HG03521 (cell line): ENCODE data around the gene ALKAL2.
"Not testable (repeated sequence)": the region's sequence is repeated elsewhere in the genome, so short reads cannot be mapped to it uniquely, and the experiment has no call there.

Source experiments
- ATAC-seq: cut with Tn5 transposase; IDR thresholded peaks from one replicate; pipeline ENCODE4 v1.9.1; 2021; ENCODE audit warnings: mild to moderate bottlenecking, moderate library complexity; ENCODE audit not compliant: unreplicated experiment

ALKAL2 gene, protein sequence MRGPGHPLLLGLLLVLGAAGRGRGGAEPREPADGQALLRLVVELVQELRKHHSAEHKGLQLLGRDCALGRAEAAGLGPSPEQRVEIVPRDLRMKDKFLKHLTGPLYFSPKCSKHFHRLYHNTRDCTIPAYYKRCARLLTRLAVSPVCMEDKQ

GRCh38 chr2:287911-288757 is at the start of gene ALKAL2:
ALKAL2 (minus strand) TSS chr2:288091; CDS start chr2:287835, 256 bp downstream.
- ATAC-seq = no peak

GRCh38 chr2:336949-337348 is 49.1 kb upstream of the ALKAL2 start:
- not testable (repeated sequence) for ATAC-seq

DNA sequence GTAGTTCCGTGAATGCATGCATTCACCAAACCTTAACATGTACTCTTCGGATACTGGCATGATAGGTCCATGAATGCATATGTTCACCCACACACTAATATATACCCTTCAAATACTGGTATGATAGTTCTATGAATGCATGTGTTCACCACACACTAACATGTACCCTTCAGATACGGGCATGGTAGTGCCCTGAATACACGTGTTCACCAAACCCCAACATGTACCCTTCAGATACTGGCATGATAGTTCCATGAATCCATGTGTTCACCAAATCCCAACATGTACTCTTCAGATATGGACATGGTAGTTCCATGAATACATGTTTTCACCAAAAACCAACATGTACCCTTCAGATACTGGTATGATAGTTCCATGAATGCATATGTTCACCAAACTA is 48.5 kb upstream of the ALKAL2 start:
- ATAC-seq = no peak

DNA sequence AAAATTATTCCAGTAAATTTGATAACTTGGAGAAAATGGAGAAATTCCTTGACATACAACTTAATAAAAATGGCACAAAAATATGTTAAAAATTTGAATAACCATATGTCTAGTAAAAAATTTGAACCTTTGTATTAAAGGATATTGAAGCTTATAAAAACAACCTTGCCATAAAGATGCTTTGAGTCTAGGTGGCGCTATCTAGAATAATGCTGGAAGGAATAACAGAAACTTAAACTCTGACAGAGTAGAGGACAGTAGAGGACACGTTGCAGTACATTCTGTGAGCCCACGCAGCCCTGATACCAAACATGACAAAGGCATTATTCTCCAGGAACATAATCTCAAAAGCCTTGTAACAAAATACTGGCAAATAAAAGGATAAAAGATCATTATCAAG is 44.7 kb upstream of the ALKAL2 start:
- ATAC-seq = no peak

GRCh38 chr2:328761-329160 is 40.9 kb upstream of the ALKAL2 start:
- no peak for ATAC-seq

DNA sequence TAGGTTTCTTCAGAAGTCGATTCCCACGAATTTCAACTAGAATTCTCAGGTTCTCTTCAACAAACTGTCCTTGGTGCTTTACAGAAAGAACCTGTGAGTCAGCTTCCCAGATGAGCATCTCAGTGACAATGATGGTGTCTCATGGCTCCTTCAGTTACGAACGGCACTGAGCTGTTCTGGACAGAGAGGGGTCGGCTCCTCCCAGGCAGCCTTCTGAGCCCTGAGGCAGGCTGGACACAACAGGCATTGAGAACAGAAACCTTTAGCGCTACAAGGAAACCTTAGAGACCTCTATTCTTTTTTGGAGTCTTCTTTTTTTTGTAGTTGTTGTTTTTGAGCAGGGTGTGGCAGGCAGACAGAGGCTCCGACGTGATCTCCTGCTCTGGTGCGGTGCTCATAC is 35.1 kb upstream of the ALKAL2 start:
- no peak for ATAC-seq

GRCh38 chr2:322326-322725 is 34.4 kb upstream of the ALKAL2 start:
- ATAC-seq = no peak

DNA sequence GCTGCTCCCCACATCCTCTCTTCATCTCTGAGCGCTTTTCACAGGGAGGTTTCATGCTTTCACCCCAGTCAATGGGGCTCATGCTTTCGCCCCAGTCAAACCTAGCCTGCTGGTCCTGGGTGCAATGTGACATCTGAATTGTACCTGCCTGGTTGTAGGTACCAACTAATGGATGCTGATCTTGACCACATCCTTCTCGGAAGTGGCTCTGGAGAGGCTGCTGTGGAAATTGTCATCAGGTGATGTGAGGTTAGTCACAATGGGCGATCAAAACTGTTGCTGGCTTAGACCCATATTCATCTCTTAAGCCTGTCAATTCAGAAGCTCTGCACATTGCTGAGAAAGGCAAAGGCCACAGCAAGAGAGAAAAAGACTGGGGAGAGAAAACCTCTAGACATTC is 32.7 kb upstream of the ALKAL2 start:
- no peak for ATAC-seq

DNA sequence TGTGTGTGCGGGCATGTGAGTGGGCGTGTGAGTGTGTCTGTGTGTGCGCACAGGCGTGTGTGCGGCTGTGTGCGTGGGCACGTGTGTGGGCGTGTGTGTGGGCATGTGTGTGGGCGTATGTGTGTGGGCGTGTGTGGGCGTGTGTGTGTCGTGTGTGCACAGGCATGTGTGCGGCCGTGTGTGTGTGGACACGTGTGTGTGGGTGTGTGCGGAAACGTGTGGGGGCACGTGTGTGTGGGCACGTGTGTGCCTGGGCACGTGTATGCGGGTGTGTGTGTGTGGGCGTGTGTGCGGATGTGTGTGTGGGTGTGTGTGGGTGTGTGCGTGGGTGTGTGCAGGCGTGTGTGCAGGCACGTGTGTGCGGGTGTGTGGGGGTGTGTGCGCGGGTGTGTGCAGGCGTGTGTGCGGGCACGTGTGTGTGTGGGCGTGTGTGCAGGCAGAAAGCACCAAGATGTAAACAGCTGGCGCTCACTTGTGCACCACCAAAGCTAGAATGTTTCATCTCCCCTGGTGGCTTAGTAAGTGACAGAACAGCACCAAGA is 31.2 kb upstream of the ALKAL2 start:
- ATAC-seq = no peak

DNA sequence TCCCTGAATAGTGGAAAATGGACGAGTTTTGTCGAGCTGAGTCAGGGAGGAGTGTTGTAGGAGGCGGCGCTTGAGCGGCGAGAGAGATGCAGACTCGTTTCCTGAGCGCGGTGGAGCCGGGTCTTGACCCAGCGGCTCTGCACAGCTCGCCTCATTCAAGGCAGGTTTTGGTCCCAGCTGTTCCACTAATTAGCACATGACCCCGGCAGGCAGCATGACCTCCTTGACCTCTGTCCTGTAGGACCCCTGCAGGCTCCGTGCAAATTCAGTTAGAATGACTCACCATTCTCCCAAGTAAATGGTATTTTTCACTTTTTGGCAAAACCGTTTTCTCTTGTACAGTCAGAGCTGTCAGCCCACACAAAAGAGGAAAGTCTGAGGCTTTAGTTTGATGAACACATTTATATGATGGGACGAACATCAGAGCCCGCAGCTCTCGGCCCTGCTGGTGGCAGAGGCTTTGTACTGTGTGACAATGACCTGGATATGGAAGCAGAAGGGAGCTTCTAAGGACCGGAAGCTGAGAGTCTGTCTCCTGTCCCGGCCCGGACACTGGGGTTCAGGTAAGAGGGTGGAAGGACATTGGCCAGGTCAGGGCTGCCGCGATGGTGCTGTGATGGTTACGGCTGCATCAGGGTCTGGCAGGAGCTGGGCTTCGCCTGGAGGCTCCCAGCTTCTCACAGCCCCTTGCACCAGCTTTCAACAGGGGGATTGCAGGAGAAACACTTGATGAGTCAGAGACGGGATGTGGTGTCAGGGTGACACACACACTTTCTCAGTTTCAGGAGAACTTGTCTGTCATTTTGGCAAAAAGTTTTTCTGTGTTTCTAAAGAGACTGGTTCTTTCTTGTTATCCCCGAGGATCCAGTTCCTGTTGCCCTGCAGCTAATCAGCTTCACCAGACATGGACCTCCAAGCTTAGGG is 29.9 kb upstream of the ALKAL2 start:
- ATAC-seq = no peak

DNA sequence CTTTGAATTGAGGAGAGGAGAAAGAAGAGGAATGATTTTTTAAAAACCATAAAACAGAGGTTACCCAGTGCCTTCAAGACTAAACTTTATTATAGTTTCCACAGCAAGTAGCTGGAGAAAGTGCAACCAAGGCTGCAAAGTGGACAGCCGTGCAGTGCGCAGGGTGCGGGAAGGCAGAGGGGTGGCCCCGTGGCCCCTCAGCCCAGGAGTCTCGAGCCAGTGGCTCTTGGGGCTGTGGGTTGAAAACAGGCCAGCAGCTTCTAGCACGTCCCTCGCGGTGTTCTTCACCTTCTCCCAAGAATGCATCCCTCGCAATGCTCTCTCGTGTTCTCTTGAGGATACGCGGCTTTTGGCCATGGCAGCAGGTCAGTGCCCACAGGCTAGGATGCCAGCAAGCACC is 28.5 kb upstream of the ALKAL2 start:
- no peak for ATAC-seq

GRCh38 chr2:315925-316324 is 28.0 kb upstream of the ALKAL2 start:
- ATAC-seq = not testable (repeated sequence)

GRCh38 chr2:314561-315336 is 26.9 kb upstream of the ALKAL2 start:
- no peak for ATAC-seq

DNA sequence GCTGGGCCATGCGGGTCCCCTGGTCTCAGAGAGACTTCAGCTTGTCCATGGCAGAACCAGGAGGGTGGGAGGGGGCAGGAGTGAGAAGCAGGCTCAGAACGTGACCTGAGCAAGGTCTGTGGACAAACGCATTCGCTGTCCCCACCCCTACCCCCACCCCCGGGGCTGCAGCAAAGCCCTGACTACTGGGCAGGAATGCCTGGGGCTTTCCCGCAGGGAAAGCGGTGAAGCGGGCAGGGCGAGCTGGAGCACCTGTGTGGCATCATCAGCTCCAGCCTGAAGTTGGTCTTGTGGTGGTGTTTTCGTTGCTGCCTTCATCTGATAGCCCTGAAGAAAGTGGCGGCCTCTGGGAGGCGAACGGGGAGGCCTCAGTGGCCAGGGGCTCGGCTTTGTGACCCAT is 26.1 kb upstream of the ALKAL2 start:
- no peak for ATAC-seq

DNA sequence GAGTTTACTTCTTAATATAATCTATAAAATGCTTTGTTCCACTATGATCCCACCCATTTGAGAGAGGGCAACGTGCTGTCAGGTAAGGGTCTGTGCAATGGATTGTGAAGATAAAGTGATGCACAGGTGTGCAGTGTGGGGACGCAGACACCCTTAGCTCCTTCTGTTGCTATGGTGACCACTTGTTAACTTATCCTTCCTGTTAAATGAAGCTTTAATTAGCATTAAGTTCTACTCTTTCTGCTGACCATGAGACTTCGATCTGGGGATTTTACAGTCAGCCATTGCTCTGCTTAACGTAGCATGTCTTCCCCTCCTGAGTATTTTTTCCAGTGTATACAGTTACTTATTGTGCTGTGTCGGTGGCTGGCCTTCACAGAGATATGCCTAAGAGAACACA is 23.1 kb upstream of the ALKAL2 start:
- ATAC-seq = no peak

DNA sequence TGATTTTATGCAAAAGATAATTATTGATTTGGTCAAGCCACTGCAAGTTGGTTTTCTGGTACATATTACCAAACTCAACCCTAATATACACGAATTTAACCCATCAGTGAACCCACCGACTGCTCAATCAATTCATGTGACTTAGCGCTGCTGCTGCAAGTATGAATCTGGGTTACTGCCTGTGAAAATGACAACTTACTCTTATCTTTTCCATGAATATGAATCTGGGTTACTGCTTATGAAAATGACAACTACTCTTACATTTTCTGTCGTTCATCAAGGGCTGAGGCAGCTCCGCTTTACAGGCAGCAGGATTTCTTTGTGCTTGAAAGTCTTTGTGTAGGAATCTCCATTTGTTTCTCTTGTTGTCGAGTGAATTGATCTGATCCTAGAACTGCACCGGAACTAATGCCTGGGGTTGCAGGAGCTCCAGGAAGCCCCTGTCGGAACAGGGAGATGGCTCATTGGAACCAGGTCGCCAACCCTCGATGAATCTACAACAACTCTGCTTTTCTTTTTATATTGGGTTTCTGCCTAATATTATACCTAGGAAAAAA is 22.1 kb upstream of the ALKAL2 start:
- ATAC-seq = no peak

DNA sequence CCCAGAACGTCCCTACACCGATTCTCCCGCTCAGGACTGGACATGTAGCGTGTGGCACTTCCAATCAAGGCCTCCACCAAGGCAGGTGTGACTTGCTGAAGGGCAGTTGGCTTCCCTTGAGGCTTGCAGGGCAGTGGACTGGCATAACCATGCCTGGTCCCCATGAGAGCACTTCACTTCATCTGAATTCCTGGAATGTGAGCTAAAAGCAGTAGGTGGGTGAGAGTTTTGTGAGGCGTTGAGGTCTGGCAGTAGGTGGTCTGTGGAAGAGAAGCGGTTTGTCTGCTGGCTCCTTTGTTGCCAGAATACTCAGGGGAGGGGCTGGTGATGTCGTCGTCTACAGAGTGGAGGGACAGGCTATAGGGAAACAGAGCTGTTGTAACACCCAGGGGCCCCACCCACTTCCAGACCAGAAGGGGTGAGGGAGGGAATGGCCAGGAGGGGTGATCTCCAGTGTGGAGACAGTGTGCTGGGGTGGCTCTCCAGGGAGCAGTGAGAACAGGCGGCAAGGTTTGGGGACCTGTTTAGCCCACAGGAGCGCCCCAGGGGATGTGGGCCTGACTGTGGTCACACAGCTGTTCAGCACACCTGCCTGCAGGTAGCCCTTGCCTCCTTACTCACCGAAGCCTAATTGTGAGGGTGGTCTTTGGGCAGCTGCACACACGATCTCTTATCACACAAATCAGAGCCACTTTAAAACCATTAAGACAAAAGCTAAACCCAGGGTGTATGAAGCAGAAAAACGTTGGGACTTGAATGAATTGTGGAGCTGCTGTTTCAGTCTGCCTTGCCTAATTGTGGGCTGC is 21.5 kb upstream of the ALKAL2 start:
- ATAC-seq = no peak

DNA sequence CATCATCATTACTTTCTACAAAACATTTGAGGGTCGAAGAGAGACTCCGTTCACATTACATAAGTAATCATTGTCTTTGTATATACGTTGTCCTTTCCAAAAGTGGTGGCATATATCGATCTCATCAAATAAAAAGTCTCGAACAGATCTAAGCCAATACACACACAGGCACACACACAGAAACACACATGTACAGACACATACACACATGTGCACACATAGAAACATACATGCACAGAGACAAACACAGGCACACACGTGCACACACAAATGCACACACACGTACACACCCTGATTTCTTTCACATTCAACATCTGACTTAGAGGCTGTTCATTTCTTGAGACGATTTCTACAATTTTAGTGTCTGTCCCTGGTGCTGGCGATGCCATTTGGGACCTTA is 17.5 kb upstream of the ALKAL2 start:
- no peak for ATAC-seq

DNA sequence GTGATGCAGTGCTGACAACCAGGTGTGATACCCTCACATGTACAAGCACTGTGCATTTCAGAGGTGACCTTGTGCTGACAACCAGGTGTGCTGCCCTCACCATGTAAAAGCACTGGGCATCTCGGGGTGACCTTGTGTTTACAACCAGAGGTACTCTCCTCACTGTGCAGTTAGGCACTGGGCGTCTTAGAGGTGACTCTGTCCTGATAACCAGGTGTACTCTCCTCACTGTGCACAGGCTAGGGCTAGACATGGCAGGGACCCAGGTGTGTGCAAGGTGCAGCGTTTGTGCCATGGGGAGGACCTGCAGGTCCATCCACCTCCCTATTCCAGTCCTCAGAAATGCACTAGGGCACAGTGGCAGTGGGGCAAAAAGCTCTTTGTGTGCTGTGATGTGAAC is 8.5 kb upstream of the ALKAL2 start:
- ATAC-seq = no peak
